HUDEP-2 (cell line): ENCODE measurements around the gene ACTR3C.

Experiments used
- DNase-seq, 76 experiments: peaks; one replicate each; lab custom pipeline; 2025; ENCODE audit not compliant: unreplicated experiment in 76 of 76; lab: John Stamatoyannopoulos, UW

ACTR3C gene

DNA sequence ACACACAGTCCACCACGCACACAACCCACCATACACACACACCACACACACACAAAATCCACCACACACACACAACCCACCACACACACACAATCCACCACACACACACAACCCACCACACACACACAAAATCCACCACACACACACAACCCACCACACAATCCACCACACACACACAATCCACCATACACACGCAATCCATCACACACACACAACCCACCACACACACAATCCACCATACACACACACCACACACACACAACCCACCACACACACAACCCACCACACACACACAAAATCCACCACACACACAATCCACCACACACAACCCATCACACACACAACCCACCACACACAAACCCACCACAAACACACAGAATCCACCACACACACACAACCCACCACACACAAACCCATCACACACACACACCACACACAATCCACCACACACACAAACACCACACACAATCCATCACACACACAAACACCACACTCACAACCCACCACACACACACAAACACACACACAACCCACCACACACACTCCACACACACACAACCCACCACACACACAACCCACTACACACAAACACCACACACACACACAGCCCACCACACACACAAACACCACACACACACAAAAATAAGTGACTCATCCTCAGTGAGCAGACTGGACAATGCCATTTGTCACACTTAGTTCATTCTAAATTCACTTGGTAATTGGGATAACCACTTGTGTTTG is 36.4 kb upstream of the ACTR3C start:
- no peak for DNase-seq

GRCh38 chr7:150358988-150359621 is 35.8 kb upstream of the ACTR3C start:
- DNase-seq = no peak

GRCh38 chr7:150358433-150358832 is 35.1 kb upstream of the ACTR3C start:
- no peak for DNase-seq

DNA sequence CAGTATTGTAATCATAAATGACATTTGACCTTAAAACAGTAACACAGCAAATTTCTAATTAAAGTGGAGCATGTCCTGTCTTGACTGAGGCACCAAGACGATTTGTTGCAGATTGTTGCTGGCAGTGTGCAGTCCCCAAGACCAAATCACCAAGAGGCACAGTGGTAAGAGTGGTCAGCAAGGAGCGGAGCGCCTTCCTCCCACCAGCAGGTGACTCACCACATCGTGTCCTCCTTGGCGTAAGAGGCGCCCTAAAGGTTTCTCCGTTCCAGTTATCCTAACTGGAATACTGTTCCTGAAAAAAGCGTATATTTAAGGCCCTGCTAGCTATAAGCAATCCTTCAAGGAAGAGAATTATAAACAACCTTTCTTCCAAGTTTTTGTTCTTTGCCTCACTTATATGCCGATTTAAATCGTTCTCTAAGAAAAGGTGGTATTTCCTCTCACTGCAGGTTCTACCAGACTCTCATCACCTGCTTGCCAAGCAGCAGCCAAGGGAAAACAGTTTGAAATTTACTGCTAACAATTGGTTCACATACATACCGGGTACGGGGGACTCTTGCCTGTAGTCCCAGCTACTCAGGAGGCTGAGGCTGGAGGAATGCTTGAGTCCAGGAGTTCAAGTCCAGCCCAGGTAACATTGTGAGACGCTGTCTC is 34.6 kb upstream of the ACTR3C start:
- no peak for DNase-seq

GRCh38 chr7:150357270-150357669 is 33.9 kb upstream of the ACTR3C start:
- DNase-seq = no peak

GRCh38 chr7:150356265-150356897 is 33.0 kb upstream of the ACTR3C start:
- DNase-seq = peak in 10 of 76 experiments; percentile 7 to 25 (median 15)

DNA sequence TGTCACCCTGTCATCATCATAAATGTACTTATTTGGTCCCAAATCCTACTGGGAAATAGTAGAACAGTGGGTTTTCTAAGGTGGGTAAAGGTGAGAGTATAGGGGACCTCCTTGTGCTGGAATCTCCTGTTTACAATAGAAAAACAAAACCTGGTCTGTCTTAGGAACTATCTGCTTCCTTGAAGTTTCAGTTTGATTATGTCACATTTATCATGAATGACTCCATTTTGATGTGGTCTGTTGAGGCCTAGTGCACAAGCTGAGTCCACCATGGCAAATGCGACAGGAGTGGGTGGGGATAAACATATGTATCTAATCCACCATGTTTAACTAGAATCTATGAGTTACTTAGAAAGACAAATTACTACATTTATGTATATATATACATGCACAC is 32.3 kb upstream of the ACTR3C start:
- no peak for DNase-seq

- DNase-seq = no peak
Measured at GRCh38 chr7:150351587-150352194, 28.3 kb upstream of the ACTR3C start.

DNA sequence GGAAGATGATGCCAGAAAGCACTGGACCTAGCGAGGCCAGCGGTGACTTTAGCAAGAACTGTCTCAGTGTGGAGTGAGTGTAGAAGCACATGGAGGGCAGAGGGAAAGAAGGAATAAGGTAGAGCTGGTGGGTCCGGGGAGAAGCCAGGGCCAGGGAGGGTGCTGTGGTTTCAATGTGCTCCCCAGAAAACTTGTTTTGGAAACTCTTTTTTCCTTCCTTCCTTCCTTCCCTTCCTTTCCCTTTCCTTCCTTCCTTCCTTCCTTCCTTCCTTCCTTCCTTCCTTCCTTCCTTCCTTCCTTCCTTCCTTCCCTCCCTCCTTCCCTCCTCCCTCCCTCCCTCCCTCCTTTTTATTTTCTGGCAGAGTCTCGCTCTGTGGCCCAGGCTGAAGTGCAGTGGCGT is 23.6 kb upstream of the ACTR3C start:
- no peak for DNase-seq

GRCh38 chr7:150345012-150345411 is 21.7 kb upstream of the ACTR3C start:
- DNase-seq = no peak

DNA sequence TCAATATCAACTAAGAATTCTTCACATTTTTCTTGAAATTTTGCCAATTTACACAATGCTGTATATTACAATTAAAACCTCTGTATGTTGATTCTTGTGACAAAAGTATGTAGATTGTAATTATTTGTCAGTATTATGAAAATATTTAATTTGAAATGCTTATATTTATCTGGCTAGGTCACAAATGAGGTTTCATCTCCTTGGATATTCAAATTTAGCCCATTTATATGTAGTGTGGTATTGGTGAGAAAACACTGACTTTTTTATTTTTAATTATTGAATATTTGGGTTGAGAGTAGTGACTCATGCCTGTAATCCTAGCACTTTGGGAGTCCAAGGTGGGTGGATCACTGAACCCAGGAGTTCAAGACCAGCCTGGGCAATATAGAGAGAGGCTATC is 21.0 kb upstream of the ACTR3C start:
- no peak for DNase-seq

DNA sequence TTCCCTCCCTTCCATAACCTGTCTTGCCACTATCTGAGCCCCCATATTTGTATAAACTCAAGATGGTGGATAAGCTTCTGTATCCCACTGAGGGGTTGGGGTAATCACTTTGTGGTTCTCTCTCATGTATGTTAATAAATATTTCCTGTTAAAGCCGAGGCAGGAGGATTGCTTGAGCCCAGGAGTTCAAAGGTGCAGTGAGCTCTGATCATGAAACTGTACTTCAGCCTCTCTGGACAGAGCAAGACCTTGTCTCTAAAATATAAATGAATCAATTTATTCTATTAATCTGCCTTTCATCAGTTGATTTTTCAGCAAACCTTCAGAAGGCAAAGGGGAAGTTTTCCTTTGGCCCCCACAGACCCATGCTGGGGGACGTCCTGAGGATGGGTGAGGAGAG is 19.9 kb upstream of the ACTR3C start:
- no peak for DNase-seq

DNA sequence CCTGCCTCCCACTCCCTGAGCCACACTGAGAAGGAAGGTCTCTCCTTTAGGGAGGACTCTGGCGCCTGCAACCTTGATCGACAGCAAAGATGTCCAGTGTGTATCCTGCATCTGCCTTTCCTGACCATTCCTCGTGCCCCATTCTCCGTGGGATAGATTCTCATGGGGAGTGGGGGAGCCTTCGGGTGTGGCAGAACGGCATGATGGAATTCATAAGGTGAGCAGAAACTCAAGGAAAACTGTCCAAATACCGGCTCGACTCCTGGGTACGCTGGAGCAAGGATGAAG is 18.7 kb upstream of the ACTR3C start:
- DNase-seq = no peak

- DNase-seq = no peak
Measured at GRCh38 chr7:150341263-150342120, 18.1 kb upstream of the ACTR3C start, which contains the start of gene RARRES2. RARRES2 (minus strand) TSS chr7:150341629; CDS start chr7:150340609, 1,020 bp downstream.

DNA sequence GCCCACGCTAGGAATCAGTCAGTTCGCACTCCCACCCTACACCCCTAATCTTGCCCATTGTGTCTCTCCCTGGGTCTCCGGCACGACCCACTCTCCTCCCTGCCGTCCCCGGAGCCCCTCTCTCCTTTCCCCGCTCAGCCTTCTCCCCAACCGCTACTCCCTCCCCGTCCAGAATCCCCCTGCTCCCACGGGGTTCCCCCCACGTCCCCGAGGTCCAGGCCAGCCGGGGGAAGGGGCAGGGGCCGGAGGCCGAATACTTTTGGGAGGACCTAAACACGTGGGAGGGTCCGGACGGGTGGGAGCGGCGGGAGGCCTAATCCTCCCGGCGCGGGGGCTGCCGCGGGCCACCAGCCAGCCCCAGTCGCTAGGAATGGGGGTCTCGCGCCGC is 17.5 kb upstream of the ACTR3C start:
- DNase-seq = no peak

GRCh38 chr7:150340024-150340749 is 16.8 kb upstream of the ACTR3C start:
- DNase-seq = no peak

- DNase-seq = no peak
Measured at GRCh38 chr7:150339409-150339809, 16.1 kb upstream of the ACTR3C start.

GRCh38 chr7:150338166-150338829 is 15.0 kb upstream of the ACTR3C start:
- DNase-seq = no peak

DNA sequence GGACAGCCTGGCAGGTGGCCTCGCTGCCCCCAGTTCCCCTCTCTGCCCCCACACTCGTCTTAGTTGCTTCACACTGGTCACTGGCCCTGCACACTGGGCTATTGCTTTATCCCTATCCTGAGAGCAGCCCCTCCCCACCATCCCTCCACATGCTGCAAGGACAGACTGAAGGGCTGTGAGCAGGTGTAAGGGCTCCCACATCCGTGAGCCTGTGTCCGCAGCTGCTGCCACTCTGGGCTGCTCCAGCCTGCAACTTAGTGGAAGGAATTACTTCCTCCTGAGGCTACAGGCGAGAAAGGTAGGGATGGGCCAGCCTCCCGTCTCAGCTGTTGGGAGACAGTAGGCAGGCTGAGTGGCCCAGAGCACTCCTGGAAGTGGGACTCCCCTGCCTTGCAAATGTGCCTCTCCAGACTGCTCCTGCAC is 14.3 kb upstream of the ACTR3C start:
- no peak for DNase-seq
